ENCODE data around the gene GALNT16. TPM values are rescaled to one million over a fixed set of nuclear protein-coding genes. Genes with fewer than 3 reads are reported as not detected.

The GALNT16 gene
- total and polyA plus RNA-seq, 2 of the 8 experiments (the other 6 are each of a cell fraction or from before 2014, with no cell fraction given): 5.4 to 6.3 TPM

GRCh38 chr14:69320581-69321365, 60.8 kb downstream of the GALNT16 start:
- Histone ChIP-seq H2BK120ac (replicated peaks; ENCODE audit: low read depth, low read length) (no peak overlapping the region), H3K23me2 (ENCODE audit: low read depth, low read length) (no peaks in the 10 kb centered on the region), H3K27me3 (replicated peaks in 1 of 4; ENCODE audit: control insufficient read depth in 3 of 4, extremely low read depth in 1 of 4, insufficient read depth in 3 of 4, low read length in 3 of 4) (no peaks in the 10 kb centered on the region), H3K36me3 (ENCODE audit: control insufficient read depth in 2 of 4, insufficient read depth in 4 of 4, low read length in 3 of 4) (no peaks in the 10 kb centered on the region), H2AK5ac (ENCODE audit: low read depth, low read length) (no peak overlapping the region), H3K79me2 (ENCODE audit: control insufficient read depth in 1 of 2, insufficient read depth in 2 of 2, low read length in 2 of 2) (no peaks in the 10 kb centered on the region), H3K14ac (ENCODE audit: insufficient read length) (no peak overlapping the region), H4K8ac (ENCODE audit: extremely low read depth, insufficient read depth, low read length) (no peak overlapping the region; the same call in 1 of the 2 replicates), H3K4me2 (ENCODE audit: insufficient read depth in 1 of 2, low read depth in 2 of 2, low read length in 2 of 2) (no peak overlapping the region), H4K5ac (ENCODE audit: insufficient read length, low read depth, low read length) (no peak overlapping the region), H3K4me3 (ENCODE audit: extremely low read depth in 1 of 4, insufficient read depth in 2 of 4, low read depth in 3 of 4, low read length in 4 of 4) (no peak overlapping the region), H3K18ac (ENCODE audit: extremely low read depth, low read length) (no peak overlapping the region), H3K56ac (replicated peaks; ENCODE audit: insufficient read length, low read depth, low read length) (no peak overlapping the region), H2BK15ac (ENCODE audit: low read length) (no peak overlapping the region), H3K79me1 (ENCODE audit: low read depth, low read length) (no peaks in the 10 kb centered on the region), H3K23ac (ENCODE audit: insufficient read length) (no peak overlapping the region), H3K27ac (ENCODE audit: low read depth, low read length) (no peak overlapping the region), H2BK5ac (ENCODE audit: low read depth, low read length) (no peak overlapping the region), H2AFZ (ENCODE audit: low read length) (no peak overlapping the region), H3K9me3 (ENCODE audit: insufficient read depth in 2 of 2, low read depth in 1 of 2, low read length in 1 of 2) (no peaks in the 10 kb centered on the region), H3K9ac (replicated peaks in 1 of 4; ENCODE audit: extremely low read depth in 1 of 4, low read depth in 3 of 4, low read length in 3 of 4) (no peak overlapping the region), H3K4ac (replicated peaks; ENCODE audit: insufficient read length, low read depth, low read length) (no peak overlapping the region), H3K4me1 (replicated peaks in 1 of 4; ENCODE audit: control insufficient read depth in 3 of 4, insufficient read depth in 4 of 4, low read length in 3 of 4) (peaks cover 0 to 15% (median 6%) of the 10 kb centered on the region in 4 experiments; a peak in 6 of 7 replicates), H4K20me1 (replicated peaks in 1 of 2; ENCODE audit: control insufficient read depth in 1 of 2, insufficient read depth in 2 of 2, low read length in 2 of 2) (no peaks in the 10 kb centered on the region), H2BK20ac (ENCODE audit: low read length) (no peak overlapping the region), H2BK12ac (ENCODE audit: low read depth, low read length) (no peak overlapping the region), H4K91ac (replicated peaks; ENCODE audit: insufficient read length, low read length) (no peak overlapping the region)
- peak in 1 of 2 experiments; percentile 38 for DNase-seq (ENCODE audit: low read depth in 1 of 2, low spot score in 2 of 2)
- ChIA-PET POLR2A (ENCODE audit: partially characterized antibody) (interaction anchor here (0.8 kb wide), 1 partner anchor 14 kb away, joined by 4 read pairs; no protein-coding TSS in a partner anchor), CTCF (ENCODE audit: partially characterized antibody) (interaction anchor here (0.9 to 5.3 kb wide), 10 partner anchors 16 to 140 kb away, joined by 3 to 34 read pairs (median 4); no protein-coding TSS in a partner anchor)
- WGBS, 2 experiments (ENCODE audit: extremely low coverage in 1 of 2, insufficient coverage in 1 of 2, insufficient read length in 1 of 2, insufficient replicate concordance in 2 of 2, low coverage in 1 of 2, low lambda C conversion rate in 2 of 2, missing lambda C conversion rate in 1 of 2): 98% methylated on average over 18 of the region's 18 CpGs; no CpG with 5 or more reads in 1 of the 2 experiments
- TF ChIP-seq SIN3A (conservative IDR thresholded peaks at IDR 0.05 in 1 of 2, IDR thresholded peaks at IDR 0.05 in 1 of 2; ENCODE audit: low read depth in 1 of 2, low read length in 2 of 2) (no peak), SIX5 (IDR thresholded peaks at IDR 0.05; ENCODE audit: low read depth, low read length) (no peak), POU5F1 (IDR thresholded peaks at IDR 0.05; ENCODE audit: low read depth, low read length) (no peak), RAD21 (IDR thresholded peaks at IDR 0.05 in 1 of 2, conservative IDR thresholded peaks at IDR 0.05 in 1 of 2; ENCODE audit: low read depth in 2 of 2, low read length in 2 of 2) (no peak), KDM4A (IDR thresholded peaks at IDR 0.05; ENCODE audit: low read depth, low read length, severe bottlenecking) (no peak), POLR2AphosphoS5 (IDR thresholded peaks at IDR 0.05; ENCODE audit: low read depth, low read length) (no peak), EP300 (IDR thresholded peaks at IDR 0.05; ENCODE audit: borderline replicate concordance in 1 of 2, low read depth in 2 of 2, low read length in 2 of 2) (no peak), JUND (IDR thresholded peaks at IDR 0.05; ENCODE audit: low read length) (no peak)
- no peak for FAIRE-seq

Measured in H1 (cell line).